A549 (cell line): Measurements from ENCODE around the gene BTBD3. TPM values are rescaled to one million over a fixed set of nuclear protein-coding genes. Genes with fewer than 3 reads are reported as not detected.

Source experiments
- ATAC-seq, 2 experiments: fragments of 200-7000 bp in 1 of 2; fragments of >200 bp in 1 of 2; cut with Nextera tagmentation in 1 of 2; cut with Tn5 transposase in 1 of 2; 3 replicates each; pipeline versions ENCODE4 v1.8.0 to v1.9.1; 2018 to 2020; ENCODE audit warnings: mild to moderate bottlenecking in 1 of 2, moderate library complexity in 1 of 2
- CTCF ChIA-PET: fragments of 300-600 bp; sonication (Branson Sonifier 250); formaldehyde crosslinking; extraction: SDS; loops from one replicate; lab custom pipeline; 2021; ENCODE audit warnings: antibody characterized with exemption, inconsistent platforms; lab: Yijun Ruan, JAX
- POLR2A ChIA-PET: fragments of 350-600 bp; formaldehyde crosslinking; extraction: SDS; loops from one replicate; lab custom pipeline; 2021; ENCODE audit warnings: antibody characterized with exemption, inconsistent platforms; lab: Yijun Ruan, JAX
- DNase-seq, 2 experiments: peaks; one replicate each; pipeline versions ENCODE4 v3.0.0 to v3.0.0-alpha.2; 2011 to 2016; ENCODE audit warnings: low read depth in 1 of 2, low spot score in 1 of 2
- FAIRE-seq: peaks from 2 replicates; lab custom pipeline; 2011; peaks lifted over from hg19 to GRCh38; lab: Jason Lieb, UNC
- H3K27ac ChIP-seq, 2 experiments: fragments of >200 bp; sonication (Bioruptor Twin); formaldehyde crosslinking; 3 replicates each; pipeline ENCODE4 v1.5.1; 2016 to 2017
- H3K4me1 ChIP-seq: fragments of >200 bp; sonication (Bioruptor Twin); formaldehyde crosslinking; 3 replicates; pipeline ENCODE4 v1.6.1; 2016
- H3K4me2 ChIP-seq: fragments of >200 bp; sonication (Bioruptor Twin); formaldehyde crosslinking; 3 replicates; pipeline ENCODE4 v1.6.1; 2016
- H3K4me3 ChIP-seq: fragments of >200 bp; sonication (Bioruptor Twin); formaldehyde crosslinking; 3 replicates; pipeline ENCODE4 v1.5.1; 2016
- H3K9me3 ChIP-seq: fragments of >200 bp; sonication (Bioruptor Twin); formaldehyde crosslinking; 3 replicates; pipeline ENCODE4 v1.6.1; 2016
- BHLHE40 ChIP-seq: IDR thresholded peaks from 2 replicates; pipeline ENCODE4 v1.6.1; 2012; ENCODE audit warnings: low read depth, low read length, inconsistent platforms
- CBX8 ChIP-seq: fragments of 200-600 bp; sonication (generic); IDR thresholded peaks from 2 replicates; pipeline ENCODE4 v1.6.1; 2016
- CHD2 ChIP-seq: fragments of 150-350 bp; IDR thresholded peaks from 2 replicates; pipeline ENCODE4 v1.6.1; 2014; ENCODE audit warnings: low read length; ENCODE audit not compliant: partially characterized antibody
- CHD4 ChIP-seq: fragments of 200-600 bp; sonication (generic); IDR thresholded peaks from 2 replicates; pipeline ENCODE4 v1.6.1; 2016; ENCODE audit warnings: antibody characterized with exemption, mild to moderate bottlenecking, borderline replicate concordance
- EHF ChIP-seq: fragments of 250-450 bp; sonication (Bioruptor Pico); IDR thresholded peaks from 2 replicates; pipeline ENCODE4 v1.5.0; 2020; ENCODE audit warnings: mild to moderate bottlenecking
- EP300 ChIP-seq, 2 experiments: fragments of >200 bp; sonication (Bioruptor Twin); formaldehyde crosslinking; IDR thresholded peaks; 2 replicates in 1 of 2; 3 replicates in 1 of 2; pipeline ENCODE4 v1.6.1; 2016 to 2017
- FOSB ChIP-seq: fragments of 250-450 bp; sonication (Bioruptor Pico); IDR thresholded peaks from 2 replicates; pipeline ENCODE4 v1.5.0; 2020; ENCODE audit warnings: mild to moderate bottlenecking, moderate library complexity
- HEYL ChIP-seq: fragments of 250-450 bp; sonication (Bioruptor Pico); IDR thresholded peaks from 2 replicates; pipeline ENCODE4 v1.8.0; 2021; ENCODE audit warnings: mild to moderate bottlenecking, moderate library complexity
- HOXA7 ChIP-seq: fragments of 250-450 bp; sonication (Bioruptor Pico); IDR thresholded peaks from 2 replicates; pipeline ENCODE4 v1.5.0; 2020; ENCODE audit warnings: mild to moderate bottlenecking, moderate library complexity
- HOXB5 ChIP-seq: fragments of 250-450 bp; sonication (Bioruptor Pico); IDR thresholded peaks from 2 replicates; pipeline ENCODE4 v1.5.0; 2020; ENCODE audit warnings: mild to moderate bottlenecking, moderate library complexity
- MAZ ChIP-seq: fragments of 150-350 bp; IDR thresholded peaks from 2 replicates; pipeline ENCODE4 v1.6.1; 2014; ENCODE audit warnings: antibody characterized with exemption, low read depth, low read length, borderline replicate concordance
- MYC ChIP-seq: IDR thresholded peaks from 2 replicates; pipeline ENCODE4 v1.6.1; 2012; ENCODE audit warnings: mild to moderate bottlenecking, inconsistent platforms, low read length, improper control_type of control experiment, borderline replicate concordance
- POLR2AphosphoS2 ChIP-seq: conservative IDR thresholded peaks from 2 replicates; pipeline ENCODE4 v1.6.1; 2012; ENCODE audit warnings: low read length, improper control_type of control experiment, inconsistent platforms
- RNF2 ChIP-seq: fragments of 200-600 bp; sonication (generic); IDR thresholded peaks from 2 replicates; pipeline ENCODE4 v1.6.1; 2016; ENCODE audit warnings: low read depth, mild to moderate bottlenecking, antibody characterized with exemption, moderate library complexity, borderline replicate concordance
- SMC3 ChIP-seq: fragments of >200 bp; sonication (Bioruptor Twin); formaldehyde crosslinking; IDR thresholded peaks from 3 replicates; pipeline ENCODE4 v1.6.1; 2018; ENCODE audit warnings: inconsistent platforms
- ZC3H11A ChIP-seq: fragments of 450-650 bp; IDR thresholded peaks from 2 replicates; pipeline ENCODE4 v1.6.1; 2014; ENCODE audit warnings: antibody characterized with exemption, mild to moderate bottlenecking
- WGBS: methylation state at CpG from one replicate; pipeline ENCODE4 v1.1.6; 2017; ENCODE audit errors: missing lambda C conversion rate; 5-methylcytosine and 5-hydroxymethylcytosine counted together
- polyA plus RNA-seq, 4 experiments: library from polyadenylated mRNA; depleted of rRNA in 3 of 4; stranded (reverse); fragments of >200 nt; fragmentation: RNase III in 1 of 4; extraction: RNeasy Plus Mini Kit Qiagen cat#74134 plus additional on column Dnase treatment in 1 of 4; gene quantifications; 2 replicates in 3 of 4; 3 replicates in 1 of 4; pipeline ENCODE4 v1.2.3, GENCODE V29; 2011 to 2017
- TF ChIP-seq, protein P1 (sequence below): fragments of 200-600 bp; sonication (generic); IDR thresholded peaks from 2 replicates; pipeline ENCODE4 v1.6.1; 2016; ENCODE audit warnings: antibody characterized with exemption, mild to moderate bottlenecking, moderate library complexity
- TF ChIP-seq, protein P2 (sequence below): fragments of 250-450 bp; sonication (Bioruptor Pico); IDR thresholded peaks from 2 replicates; pipeline ENCODE4 v1.5.0; 2020; ENCODE audit warnings: low read depth, mild to moderate bottlenecking, moderate library complexity
- TF ChIP-seq, protein P3 (sequence below): IDR thresholded peaks from 2 replicates; pipeline ENCODE4 v1.6.1; 2012; ENCODE audit warnings: low read depth, borderline replicate concordance
- TF ChIP-seq, protein P4 (sequence below): fragments of >200 bp; sonication (Bioruptor Twin); formaldehyde crosslinking; IDR thresholded peaks from 3 replicates; pipeline ENCODE4 v1.6.1; 2016
- TF ChIP-seq, protein P5 (sequence below): IDR thresholded peaks from 2 replicates; pipeline ENCODE4 v1.6.1; 2012

Gene BTBD3
- polyA plus RNA-seq, 2 of the 4 experiments (the other 2 are of a cell fraction): 16.3 to 47.1 TPM

DNA sequence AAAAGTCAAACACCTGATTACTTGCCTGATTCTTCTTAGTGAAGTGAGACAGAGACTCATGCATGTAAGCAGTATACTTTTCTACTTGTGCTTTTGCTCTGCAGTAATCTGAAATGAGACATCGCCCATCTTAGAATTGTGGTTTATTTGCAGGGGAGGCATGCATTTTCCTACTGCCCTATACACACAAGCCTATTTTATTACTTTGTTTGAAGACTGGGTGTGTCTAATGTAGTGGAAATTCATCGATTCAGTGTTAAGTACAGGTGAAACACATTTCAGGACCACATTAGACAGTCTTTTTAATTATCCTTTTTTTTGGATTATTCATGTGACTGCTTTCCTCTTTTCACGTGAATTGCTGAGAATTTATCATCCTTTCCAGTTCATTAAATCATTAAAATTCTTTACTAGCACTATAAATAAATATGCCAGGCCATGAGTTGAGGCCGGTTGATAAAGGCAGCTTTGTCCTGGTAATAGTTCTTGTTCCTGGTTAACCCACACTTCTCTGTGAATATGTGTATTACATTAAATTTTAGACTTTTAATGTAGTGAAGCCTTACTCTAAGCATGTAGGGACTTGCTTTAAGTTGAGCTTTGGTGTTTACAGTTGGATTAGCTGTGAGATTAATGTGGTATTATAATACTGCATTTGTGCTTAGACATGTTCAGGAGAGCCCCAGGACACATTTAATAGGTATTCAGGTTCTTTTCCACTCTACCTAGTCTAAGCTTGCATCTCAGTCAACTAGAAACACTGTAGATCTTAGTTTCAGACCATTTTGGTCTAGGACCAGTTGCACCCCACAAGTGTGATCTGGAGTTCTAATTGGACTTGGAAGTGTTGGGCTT is 10.8 kb upstream of the BTBD3 start:
- CTCF ChIA-PET: no interaction called here
- 77% methylated on average over 4 of the region's 4 CpGs for WGBS
- H3K4me2 ChIP-seq: no peak overlapping the region
- POLR2A ChIA-PET: no interaction called here
- FAIRE-seq (no peak), DNase-seq (no peak), ATAC-seq (no peak)
- H3K4me1 ChIP-seq: peaks cover 22% of the 10 kb centered on the region
- no peaks in the 10 kb centered on the region for H3K9me3 ChIP-seq
- H3K27ac ChIP-seq: no peak overlapping the region
- TF ChIP-seq BHLHE40: no peak
- TF ChIP-seq MAZ: no peak
- TF ChIP-seq, protein P1, sequence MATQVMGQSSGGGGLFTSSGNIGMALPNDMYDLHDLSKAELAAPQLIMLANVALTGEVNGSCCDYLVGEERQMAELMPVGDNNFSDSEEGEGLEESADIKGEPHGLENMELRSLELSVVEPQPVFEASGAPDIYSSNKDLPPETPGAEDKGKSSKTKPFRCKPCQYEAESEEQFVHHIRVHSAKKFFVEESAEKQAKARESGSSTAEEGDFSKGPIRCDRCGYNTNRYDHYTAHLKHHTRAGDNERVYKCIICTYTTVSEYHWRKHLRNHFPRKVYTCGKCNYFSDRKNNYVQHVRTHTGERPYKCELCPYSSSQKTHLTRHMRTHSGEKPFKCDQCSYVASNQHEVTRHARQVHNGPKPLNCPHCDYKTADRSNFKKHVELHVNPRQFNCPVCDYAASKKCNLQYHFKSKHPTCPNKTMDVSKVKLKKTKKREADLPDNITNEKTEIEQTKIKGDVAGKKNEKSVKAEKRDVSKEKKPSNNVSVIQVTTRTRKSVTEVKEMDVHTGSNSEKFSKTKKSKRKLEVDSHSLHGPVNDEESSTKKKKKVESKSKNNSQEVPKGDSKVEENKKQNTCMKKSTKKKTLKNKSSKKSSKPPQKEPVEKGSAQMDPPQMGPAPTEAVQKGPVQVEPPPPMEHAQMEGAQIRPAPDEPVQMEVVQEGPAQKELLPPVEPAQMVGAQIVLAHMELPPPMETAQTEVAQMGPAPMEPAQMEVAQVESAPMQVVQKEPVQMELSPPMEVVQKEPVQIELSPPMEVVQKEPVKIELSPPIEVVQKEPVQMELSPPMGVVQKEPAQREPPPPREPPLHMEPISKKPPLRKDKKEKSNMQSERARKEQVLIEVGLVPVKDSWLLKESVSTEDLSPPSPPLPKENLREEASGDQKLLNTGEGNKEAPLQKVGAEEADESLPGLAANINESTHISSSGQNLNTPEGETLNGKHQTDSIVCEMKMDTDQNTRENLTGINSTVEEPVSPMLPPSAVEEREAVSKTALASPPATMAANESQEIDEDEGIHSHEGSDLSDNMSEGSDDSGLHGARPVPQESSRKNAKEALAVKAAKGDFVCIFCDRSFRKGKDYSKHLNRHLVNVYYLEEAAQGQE: no peak
- TF ChIP-seq EP300 (IDR thresholded peaks at IDR 0.05): no peak
- TF ChIP-seq FOSB (CRISPR knock-in tag): no peak
- no peak overlapping the region for H3K4me3 ChIP-seq

DNA sequence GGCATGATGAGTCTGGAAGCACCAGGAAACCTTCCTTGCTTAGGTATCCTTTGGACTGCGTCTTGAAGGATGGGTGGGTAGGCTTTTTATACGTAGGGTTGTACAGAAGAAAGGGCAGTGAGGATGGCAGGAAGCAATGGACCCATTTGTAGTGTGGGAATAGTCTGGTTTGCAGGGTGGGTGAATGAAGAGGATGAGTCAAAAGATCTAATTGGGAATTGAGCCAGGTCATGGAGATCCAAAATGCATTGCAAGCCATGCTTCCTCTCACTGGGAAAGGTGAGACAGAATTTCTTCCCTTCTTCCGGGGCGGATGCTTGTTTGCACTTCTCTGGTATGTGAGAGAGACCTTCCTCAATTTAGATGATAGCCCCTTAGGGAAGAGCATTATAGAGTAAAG is 10.1 kb upstream of the BTBD3 start:
- Histone ChIP-seq H3K4me3 (no peak overlapping the region), H3K4me2 (no peak overlapping the region), H3K9me3 (no peaks in the 10 kb centered on the region), H3K4me1 (peaks cover 14% of the 10 kb centered on the region; the same call in 2 of the 3 replicates), H3K27ac (no peak overlapping the region)
- FAIRE-seq (no peak), DNase-seq (no peak), ATAC-seq (no peak)
- WGBS: 97% methylated on average over 4 of the region's 4 CpGs
- CTCF ChIA-PET: no interaction called here
- TF ChIP-seq RNF2: no peak
- TF ChIP-seq HEYL (CRISPR knock-in tag): no peak
- TF ChIP-seq, protein P2, sequence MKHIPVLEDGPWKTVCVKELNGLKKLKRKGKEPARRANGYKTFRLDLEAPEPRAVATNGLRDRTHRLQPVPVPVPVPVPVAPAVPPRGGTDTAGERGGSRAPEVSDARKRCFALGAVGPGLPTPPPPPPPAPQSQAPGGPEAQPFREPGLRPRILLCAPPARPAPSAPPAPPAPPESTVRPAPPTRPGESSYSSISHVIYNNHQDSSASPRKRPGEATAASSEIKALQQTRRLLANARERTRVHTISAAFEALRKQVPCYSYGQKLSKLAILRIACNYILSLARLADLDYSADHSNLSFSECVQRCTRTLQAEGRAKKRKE (CRISPR knock-in tag): no peak
- no peak for TF ChIP-seq CBX8
- no peak for TF ChIP-seq HOXA7 (CRISPR knock-in tag)
- TF ChIP-seq POLR2AphosphoS2: no peak
- TF ChIP-seq MAZ: no peak
- no peak for TF ChIP-seq MYC
- TF ChIP-seq, protein P3, sequence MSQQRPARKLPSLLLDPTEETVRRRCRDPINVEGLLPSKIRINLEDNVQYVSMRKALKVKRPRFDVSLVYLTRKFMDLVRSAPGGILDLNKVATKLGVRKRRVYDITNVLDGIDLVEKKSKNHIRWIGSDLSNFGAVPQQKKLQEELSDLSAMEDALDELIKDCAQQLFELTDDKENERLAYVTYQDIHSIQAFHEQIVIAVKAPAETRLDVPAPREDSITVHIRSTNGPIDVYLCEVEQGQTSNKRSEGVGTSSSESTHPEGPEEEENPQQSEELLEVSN: no peak
- TF ChIP-seq SMC3: no peak
- no peak for TF ChIP-seq BHLHE40
- TF ChIP-seq, protein P4, sequence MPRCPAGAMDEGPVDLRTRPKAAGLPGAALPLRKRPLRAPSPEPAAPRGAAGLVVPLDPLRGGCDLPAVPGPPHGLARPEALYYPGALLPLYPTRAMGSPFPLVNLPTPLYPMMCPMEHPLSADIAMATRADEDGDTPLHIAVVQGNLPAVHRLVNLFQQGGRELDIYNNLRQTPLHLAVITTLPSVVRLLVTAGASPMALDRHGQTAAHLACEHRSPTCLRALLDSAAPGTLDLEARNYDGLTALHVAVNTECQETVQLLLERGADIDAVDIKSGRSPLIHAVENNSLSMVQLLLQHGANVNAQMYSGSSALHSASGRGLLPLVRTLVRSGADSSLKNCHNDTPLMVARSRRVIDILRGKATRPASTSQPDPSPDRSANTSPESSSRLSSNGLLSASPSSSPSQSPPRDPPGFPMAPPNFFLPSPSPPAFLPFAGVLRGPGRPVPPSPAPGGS: no peak
- no peak for TF ChIP-seq CHD2
- no peak for TF ChIP-seq ZC3H11A
- TF ChIP-seq, protein P5, sequence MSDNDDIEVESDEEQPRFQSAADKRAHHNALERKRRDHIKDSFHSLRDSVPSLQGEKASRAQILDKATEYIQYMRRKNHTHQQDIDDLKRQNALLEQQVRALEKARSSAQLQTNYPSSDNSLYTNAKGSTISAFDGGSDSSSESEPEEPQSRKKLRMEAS: no peak
- no peak for TF ChIP-seq EHF (CRISPR knock-in tag)
- no peak for TF ChIP-seq HOXB5 (CRISPR knock-in tag)
- TF ChIP-seq CHD4: no peak
- POLR2A ChIA-PET: no interaction called here
